OCI-M2 (cell line): ENCODE data around the gene KRT3.

Experiments used
- DNase-seq: peaks from one replicate; lab custom pipeline; 2025; ENCODE audit not compliant: unreplicated experiment; lab: John Stamatoyannopoulos, UW

The KRT3 gene

DNA sequence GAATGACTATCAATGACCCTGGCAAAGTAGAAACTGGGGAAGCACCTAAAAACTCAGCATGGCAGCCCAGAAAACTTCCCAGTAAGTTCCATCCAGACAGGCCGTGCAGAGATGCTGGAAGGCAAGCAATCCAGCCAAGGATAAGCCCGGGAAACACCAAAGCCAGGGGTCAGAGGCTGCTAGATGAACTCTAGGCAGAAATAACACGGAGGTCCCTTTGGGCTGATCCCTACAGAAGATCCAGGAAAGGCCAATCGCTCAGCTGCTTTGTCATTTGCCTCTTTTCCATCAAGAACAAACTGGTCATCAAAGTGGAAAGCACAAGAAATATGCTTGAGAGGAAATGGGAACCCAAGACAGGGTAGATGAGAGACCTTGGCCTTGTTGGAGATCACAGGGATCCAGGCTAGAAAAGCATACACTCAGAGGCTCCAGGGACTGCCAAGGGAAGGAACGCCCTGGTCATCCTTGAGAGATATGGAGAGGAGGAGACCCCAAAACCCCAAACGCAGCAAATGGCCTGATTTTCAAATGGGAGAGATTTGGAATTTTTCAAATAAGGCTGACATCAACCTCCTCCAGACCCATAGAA lies 31.7 kb upstream of the KRT3 start:
- DNase-seq, result no peak

DNA sequence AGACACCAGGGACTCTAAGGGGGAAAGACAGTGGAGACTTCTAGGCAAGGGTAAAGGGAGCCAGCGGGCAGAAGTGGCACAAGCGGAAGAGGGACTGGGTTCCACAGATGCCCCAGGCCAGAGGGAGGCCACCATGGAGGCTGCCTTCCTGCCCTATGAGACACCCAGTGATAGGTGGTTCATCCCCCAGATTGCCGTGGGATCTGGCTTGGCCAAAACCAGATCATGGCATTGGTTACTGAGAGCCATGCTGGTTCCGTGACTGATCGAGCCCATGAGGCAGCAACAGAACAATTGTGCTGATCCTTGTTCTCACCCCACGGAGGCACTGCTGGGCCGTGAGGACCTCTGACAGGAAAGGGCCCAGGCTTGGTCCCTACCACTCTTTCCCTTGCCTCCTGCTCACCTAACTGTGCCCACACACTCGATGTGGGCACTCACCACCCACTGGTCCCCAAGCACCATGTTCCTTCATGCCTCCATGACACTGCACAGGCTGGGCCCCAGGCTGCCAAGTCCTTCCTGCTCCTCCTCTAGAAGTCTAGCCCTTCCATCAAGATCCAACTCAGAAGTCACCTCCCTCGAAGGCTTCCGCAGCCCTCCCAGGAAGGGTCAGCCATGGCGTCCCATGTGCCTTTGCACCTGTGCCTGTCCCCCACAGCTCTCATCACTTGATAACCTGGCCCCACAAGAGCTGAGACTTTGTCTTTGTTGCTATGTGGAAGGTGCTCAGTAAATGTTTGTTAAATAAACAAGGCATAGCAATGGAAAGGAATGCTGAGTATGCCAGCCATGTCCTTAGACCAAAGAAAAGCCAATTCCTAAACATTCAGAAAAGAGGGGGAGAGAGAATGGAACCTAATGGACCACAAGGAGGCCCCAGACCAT lies 30.9 kb upstream of the KRT3 start:
- no peak for DNase-seq

DNA sequence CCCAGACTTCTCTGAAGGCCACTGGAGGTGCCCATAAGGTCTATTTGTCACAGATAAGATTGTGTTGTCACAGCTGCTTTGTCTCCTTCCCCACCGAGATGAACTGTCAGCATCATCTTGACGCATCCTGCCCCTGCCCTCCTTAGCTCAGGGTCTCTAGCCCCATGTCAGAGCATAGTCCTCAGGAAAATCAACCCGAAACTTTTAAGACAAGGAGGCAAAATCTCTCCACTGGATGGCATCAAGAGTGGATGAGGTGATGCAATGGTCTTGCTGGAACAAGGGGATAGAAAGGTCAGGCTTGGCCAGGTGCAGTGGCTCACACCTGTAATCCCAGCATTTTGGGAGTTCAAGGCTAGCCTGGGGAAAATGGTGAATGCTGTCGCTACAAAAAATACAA lies 30.0 kb upstream of the KRT3 start:
- DNase-seq, result no peak

DNA sequence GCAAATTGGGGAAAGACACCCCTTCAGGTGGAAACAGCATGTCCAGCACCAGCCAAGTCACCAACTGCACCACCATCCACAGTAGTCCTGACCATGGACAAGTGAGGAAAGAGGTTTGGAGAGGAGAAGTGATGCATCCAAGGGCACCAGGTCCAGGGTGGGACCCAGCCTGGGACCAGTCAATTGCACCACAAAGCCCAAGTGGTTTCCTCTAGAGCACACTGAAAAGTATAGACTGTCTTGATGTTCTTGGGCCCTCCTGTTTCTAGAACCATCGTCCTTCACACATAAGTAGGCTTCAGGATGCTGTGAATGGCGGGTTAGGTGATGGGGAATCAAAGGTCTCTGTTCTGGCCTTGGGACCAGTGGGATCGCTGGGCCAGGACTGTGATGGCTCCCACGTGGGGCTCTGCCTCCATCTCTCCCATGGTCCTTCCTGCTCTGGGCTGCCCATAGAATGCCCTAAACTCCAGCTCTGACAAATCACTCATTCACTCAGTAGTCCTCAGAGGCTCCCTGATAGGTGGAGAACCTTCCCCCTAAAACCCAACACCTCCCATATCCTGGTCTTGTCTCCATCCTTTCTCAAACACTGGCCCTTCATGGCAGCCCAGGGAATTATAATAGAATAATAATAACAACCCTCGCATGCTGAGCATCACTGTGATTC lies 29.0 kb upstream of the KRT3 start:
- DNase-seq, result no peak

DNA sequence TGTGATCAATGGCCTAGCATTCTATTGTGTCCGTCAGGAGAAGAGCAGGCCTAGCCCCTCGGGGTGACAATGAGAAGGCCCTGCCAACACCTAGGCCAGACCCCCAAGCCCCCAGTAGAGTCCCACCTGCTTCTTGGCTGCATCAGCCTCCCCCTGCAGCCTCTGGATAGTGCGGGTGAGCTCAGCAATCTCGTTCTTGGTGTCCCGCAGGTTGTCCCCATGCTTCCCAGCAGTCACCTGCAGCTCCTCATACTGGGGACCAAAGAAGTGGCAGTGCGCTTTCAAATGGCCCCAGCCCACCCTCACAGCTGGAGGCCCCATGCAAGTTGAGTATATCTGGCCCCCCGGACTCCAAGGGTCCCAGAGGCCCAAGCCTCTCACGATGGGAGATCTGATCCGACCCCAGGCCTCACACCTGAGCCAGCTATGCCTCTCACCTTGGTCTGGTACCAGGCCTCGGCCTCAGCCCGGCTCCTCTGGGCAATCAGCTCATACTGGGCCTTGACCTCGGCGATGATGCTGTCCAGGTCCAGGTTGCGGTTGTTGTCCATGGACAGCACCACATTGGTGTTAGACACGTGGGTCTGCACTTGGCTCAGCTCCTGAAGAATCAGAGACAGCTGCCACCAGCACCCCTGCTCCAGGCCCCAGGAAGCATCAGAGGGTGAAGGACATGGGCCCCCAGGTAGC lies 28.0 kb upstream of the KRT3 start:
- no peak for DNase-seq

DNA sequence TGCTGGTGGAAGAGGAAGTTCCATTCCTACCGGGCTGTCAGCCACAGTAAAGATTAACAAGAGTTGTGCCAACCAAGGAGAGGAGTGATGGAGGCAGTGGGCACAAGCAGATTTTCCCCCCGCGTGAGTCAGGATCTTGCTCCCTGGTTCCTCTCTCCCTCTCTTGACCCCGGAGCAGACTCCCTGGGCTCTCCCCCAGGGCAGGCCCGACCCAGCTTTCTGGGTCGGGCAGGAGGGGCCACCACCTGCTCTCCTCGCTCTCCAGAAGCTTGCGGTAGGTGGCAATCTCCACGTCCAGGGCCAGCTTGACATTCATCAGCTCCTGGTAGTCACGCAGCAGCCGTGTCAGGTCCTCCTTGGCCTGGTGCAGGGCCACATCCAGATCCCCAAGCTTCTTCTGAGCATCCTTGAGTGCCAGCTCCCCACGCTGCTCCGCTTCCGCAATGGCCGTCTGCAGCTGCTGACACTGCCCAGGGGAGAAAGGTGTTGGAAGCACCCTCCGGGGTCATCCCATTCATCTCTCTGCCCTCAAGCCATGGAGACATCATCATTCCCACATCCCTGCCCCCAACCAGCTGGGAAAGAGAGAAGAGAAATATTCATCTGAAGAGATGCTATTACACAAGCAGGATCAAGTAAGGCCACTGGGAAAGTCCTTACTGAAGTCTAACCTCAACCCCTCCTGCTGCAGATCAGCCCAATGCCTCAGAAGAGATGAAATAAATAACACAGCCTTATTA lies 27.0 kb upstream of the KRT3 start:
- no peak for DNase-seq

DNA sequence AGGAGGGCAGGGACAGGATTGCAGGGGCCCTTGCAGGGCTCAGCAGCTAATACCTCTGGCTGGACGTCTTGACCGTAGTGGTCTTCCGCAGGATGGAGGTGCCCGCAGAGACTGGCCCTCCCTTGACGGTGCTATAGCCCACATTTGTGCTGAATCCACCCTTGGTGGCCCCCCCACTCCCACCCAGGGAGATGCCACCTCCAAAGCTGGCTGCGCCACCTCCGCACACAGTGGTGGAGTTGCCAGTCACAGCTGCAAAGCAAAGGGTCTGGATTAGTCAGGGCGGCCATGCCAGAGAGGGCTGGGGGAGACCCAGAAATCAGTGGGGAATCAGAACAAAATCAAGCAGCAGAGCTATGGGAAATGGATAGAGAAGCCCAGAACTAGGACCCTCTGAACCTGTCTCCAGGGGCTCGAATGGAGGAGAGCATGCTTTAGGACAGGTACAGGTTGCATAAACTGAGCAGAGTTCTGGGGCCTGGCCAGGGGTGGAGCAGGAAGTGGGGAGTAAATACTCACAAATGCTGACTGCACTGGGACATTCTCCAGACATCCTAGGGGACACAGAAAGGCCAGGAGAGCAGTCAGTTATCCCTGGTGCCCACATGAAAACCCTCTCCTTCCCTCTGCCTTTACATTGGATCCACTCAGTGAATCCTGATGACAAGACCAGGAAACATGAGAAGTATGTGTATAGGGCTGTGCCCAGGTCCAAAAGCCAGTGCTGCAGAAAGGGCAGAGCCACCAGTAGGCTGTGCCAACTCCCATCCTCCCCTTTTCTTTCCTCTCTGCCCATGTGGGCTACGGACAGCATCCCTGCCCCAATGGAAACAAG lies 26.1 kb upstream of the KRT3 start:
- DNase-seq, result no peak

DNA sequence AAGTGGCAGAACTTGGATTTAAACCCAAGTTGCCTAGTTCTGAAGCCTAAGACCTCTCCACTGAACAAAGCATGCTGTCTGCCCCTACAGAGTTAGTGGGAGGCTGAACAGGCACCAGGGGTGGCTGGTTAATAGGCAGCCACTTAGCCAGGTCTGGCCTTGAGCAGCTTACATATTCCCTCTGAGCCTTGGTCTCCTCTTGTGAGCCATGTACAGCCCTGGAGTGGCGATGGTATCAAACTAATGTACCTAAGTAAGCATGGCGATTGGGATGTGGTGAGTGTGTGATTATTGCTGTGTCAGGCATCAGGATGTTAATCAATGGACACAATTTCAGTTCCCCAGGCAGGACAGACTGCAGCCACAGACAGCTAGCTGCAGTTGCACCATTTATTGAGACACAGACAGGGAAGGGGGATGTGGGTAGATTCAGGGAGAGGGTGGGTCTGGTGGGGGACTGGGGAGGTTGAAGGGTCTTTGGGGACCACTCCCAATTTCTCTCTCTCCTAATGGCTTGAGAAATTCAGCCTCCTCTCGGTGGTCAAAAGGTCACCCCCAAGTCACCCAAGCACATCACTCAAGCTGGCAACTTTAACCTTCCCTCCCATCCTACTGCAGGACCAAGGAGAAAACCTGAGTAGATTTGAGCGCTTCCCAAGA lies 25.3 kb upstream of the KRT3 start:
- no peak for DNase-seq

DNA sequence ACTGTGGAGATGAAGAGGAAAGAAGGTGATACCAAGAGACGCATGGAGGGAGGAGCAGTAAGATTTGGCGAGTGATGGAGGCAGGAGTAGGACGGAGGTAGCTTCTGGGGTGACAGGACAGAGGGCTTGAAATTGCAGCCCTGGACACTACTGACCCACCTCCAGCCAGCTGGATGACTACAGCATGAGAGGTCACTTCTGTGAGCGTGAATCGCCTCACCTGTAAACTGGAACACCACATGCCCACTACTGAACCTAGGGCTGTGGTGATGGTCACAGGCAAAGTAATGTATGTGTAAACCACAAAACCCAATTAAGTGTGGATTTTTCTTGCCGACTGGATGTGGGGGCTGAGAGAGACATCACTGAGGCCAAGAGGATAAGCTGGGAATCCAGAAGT lies 24.6 kb upstream of the KRT3 start:
- no peak for DNase-seq

DNA sequence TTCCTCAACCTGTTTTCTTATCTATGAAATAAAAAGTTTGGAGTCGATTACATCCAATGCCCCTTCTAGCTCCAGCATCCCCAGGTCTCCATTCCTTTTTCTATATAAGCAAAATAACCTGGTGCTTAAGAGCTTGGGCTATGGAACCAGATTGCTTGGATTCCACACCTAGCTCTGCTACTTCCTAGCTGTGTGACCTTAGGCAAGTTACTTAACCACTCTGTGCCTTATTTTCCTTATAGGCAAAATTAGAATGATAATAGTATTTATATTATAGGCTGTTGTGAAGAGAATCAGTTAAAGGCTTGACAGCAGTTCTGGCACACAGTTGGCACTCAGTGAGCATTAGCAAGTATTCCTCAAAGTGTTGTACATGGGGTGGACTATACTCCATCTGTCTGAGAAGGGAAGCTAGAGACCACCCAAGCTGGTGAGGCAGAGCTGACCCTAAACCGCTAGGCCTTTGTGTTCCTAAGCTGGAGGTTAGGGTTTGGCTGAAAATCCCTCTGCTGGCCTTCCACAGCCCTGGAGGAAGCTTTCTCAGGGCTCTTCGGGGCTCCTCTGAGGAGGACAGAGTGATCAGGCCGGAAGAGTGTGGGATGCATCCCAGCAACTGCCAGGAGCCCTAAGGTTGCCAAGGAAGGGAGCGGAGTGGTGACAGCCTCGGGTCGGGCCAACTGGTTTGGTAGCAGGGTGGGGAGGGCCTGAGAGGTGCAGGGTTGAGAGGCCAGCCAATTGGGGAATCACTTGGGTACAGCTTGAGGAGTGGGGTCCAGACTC lies 24.0 kb upstream of the KRT3 start:
- DNase-seq, result no peak

DNA sequence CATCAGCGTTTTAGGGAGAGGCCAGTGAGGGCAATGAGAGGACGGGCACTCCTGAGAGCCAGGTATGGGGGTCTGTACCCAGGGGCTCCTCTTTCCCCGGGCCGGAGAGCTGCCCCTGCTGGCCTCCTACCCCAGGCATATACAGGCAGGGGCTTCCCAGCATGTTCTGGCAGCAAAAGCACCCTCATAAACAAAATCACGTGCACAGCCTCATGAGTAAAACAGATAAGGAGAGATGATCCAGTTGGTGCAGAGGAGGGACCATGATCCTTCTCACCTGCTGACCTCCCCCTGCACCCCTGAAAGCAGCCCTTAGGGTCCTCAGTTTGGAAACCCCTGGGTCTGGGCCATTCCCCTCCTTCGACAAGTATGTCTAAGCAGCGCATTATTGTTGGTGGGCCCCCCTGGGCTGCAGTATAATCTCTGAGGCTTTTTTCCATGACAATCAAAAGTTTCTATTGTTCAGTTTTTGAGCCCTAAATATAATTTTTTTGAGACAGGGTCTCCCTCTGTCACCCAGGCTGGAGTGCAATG lies 23.0 kb upstream of the KRT3 start:
- DNase-seq, result no peak

DNA sequence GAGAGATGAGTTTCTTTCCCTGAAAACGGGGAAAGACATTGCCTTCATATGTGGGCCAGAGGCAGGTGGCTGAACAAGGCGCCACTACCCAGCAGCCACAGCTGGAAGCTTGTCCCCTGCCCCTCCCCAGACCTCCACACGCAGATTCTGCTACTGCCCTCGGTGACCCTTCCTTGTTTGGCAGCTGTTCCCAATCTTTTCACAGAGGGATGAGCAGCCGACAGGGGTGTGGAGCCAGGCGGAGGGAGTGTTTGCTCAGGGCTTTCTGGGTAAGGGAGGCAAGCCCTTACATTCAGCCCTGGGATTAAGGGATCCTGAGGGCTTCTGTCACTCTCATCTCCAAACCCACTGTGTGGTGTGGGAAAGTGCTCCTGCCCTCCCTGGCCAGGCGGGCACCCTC lies 22.5 kb upstream of the KRT3 start:
- DNase-seq, result no peak

DNA sequence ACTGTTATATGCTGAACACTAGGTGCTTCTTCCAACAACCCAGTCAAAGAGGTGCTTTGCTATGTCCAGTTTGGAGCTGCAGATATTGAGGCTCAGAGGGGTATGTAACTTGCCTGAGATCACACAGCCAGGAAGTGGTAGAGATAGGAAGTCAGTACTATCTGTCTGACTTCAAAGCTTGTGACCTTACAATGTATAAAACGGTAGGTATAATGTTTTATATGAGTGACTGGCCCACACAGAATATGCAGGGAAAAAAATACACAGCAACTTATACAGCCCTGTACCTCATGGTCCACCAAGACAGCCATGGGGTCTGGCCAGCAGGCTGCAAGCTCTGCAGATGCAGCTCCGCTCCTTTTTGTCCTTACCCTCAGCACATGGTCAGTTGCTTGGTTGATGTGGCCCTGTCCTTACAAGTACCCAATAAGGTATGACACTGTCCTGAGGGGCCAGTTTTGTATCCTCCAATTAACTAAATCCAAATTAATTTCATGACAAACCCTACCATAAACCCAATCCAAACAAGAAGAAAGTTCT lies 21.9 kb upstream of the KRT3 start:
- DNase-seq, result no peak

DNA sequence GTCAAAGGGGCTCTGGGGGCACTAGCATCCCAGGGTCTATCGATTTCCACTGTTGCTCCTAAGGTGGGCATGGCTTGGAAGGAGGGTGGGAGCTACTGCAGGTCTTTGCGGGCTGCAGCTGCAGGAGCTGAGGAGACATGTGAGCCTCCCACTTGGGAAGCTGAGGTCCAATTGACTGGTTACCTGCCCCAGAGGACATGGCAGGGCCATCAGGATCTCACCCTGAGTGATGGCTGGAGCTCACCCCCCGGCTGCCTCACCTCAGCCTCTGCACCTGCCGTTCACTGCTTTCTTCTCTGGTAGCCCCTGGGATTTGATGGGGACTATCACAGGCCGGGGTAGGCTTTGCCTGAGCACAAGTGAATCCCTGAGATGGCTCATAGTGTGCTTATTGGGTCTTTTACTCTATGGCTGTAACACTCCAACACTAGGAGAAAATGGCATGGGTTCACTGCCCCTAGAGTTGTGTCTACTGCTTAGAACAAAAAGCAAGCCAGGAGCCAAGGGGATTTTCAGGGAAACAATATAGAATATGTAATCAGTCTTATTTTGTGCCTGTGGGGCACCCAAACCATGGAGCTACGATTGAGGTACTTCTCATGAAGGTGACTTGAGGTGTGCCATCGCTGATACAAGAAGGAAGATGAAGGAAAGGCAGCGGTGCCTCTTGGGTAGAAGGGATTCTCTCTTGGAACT lies 21.2 kb upstream of the KRT3 start:
- no peak for DNase-seq

DNA sequence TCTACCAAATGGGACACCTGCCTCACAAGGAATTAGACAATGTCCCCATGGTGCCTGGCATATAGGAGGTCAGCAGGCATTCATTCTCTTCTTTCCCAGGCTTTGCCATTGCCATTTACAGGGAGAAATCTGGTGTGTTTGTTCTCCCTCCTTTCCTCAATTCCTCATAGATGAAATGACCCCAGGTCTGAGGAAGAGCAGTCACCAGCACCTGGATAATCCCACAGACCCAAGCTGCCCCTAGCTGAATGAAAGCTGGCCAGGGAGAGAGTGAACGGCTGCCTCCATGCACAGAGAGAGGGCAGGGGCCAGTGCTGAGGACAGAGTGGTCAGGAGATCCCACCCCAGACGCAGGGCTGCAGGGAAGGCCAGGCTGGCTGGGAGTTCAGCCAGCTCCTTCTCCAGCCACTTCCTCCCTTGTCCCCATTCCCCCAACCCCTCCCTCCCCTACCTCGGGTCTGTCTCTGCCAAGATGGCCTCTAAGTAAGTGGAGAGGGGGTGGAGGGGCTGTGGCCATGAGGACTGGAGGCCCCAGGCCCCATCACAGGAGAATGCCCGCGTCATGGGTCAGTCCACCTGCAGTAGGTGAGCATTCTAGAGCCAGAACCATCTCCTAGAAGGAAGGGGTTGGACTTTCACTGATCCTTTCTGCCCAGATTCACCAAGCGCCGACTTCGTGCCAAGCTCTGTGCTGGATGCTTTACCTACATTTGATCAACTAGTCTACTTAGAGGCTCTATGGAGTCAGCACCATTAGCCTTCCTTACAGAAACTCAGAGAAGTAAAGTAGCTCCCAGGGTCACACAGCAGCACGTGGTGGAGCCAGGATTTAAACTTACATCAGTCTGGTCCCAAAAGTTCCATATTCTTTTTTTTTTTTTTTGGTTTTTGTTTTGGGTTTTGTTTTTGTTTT lies 20.0 kb upstream of the KRT3 start:
- no peak for DNase-seq

DNA sequence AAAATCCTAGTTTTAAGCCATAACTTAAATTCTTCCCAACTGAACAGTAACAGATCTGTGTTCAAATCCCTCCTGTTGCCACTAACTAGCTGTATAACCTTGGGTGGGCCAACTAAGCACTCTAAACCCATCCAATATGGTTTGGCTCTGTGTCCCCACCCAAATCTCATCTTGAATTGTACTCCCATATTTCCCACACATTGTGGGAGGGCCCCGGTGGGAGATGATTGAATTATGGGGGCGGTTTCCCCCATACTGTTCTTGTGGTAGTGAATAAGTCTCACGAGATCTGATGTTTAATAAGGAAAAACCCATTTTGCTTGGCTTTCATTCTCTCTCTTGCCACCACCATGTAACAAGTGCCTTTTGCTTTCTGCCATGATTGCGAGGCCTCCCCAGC lies 19.2 kb upstream of the KRT3 start:
- no peak for DNase-seq

DNA sequence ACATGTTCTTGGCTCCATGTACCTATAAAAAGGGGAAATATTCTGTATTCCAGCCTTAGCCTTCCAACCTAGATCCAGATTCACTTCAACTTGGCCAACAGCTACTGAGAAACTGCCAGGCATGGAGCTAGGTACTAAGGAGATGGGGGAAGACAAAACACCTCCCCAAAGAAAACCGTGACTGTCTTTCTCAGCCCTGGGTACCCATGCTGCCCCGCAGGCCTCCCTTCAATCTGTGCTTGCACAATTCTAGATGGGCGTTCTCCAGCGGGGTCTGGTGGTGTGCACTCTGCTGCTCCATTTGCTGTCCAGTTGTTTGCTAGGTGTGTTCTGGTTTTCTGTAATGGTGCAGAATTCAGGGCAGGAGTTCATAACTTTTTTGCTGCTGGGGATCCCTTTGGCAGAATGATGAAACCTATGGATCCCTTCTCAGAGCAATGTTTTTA lies 18.8 kb upstream of the KRT3 start:
- DNase-seq, result no peak
